CD4-positive, alpha-beta T cell treated with Interleukin-4 for 1 hour (primary cell): Measurements from ENCODE around the gene CAPN14.
"Not testable (repeated sequence)": the region's sequence is repeated elsewhere in the genome, so short reads cannot be mapped to it uniquely, and the experiment has no call there.

Source experiments
- DNase-seq, 2 donors: peaks; one replicate each; pipeline ENCODE4 v3.0.0-alpha.2; 2020 to 2022

CAPN14 gene

GRCh38 chr2:31192851-31193392 lies 24.4 kb downstream of the CAPN14 start:
- no peak for DNase-seq

- no peak for DNase-seq
Observed at GRCh38 chr2:31192396-31192795, 24.9 kb downstream of the CAPN14 start.

- no peak for DNase-seq
Observed at GRCh38 chr2:31191931-31192330, 25.4 kb downstream of the CAPN14 start.

GRCh38 chr2:31190188-31190587 lies 27.1 kb downstream of the CAPN14 start:
- DNase-seq: no peak

- no peak for DNase-seq
Observed at GRCh38 chr2:31189141-31189540, 28.2 kb downstream of the CAPN14 start.

- no peak for DNase-seq
Observed at GRCh38 chr2:31188131-31188530, 29.2 kb downstream of the CAPN14 start.

GRCh38 chr2:31187166-31187565 lies 30.1 kb downstream of the CAPN14 start:
- DNase-seq: no peak

GRCh38 chr2:31183973-31184372 lies 33.3 kb downstream of the CAPN14 start:
- not testable (repeated sequence) for DNase-seq

- no peak for DNase-seq
Observed at GRCh38 chr2:31176742-31177141, 40.6 kb downstream of the CAPN14 start.

- no peak for DNase-seq
Observed at GRCh38 chr2:31171142-31171541, 46.2 kb downstream of the CAPN14 start.

- DNase-seq: peak; percentile 44 to 54
Observed at GRCh38 chr2:31170071-31170698, 47.1 kb downstream of the CAPN14 start.

GRCh38 chr2:31168291-31168690 lies 49.0 kb downstream of the CAPN14 start:
- no peak for DNase-seq

- DNase-seq: no peak
Observed at GRCh38 chr2:31166925-31167324, 50.4 kb downstream of the CAPN14 start.

GRCh38 chr2:31163011-31163539 lies 54.2 kb downstream of the CAPN14 start:
- no peak for DNase-seq

- no peak for DNase-seq
Observed at GRCh38 chr2:31161637-31162036, 55.7 kb downstream of the CAPN14 start.

GRCh38 chr2:31151501-31151900 lies 65.8 kb downstream of the CAPN14 start:
- DNase-seq: no peak

GRCh38 chr2:31150120-31150670 lies 67.1 kb downstream of the CAPN14 start:
- DNase-seq: no peak

GRCh38 chr2:31148514-31148913 lies 68.8 kb downstream of the CAPN14 start:
- DNase-seq: no peak

- DNase-seq: no peak
Observed at GRCh38 chr2:31147645-31148044, 69.7 kb downstream of the CAPN14 start.

GRCh38 chr2:31142110-31142509 lies 75.2 kb downstream of the CAPN14 start:
- no peak for DNase-seq

GRCh38 chr2:31141443-31142085 lies 75.8 kb downstream of the CAPN14 start:
- DNase-seq: no peak

GRCh38 chr2:31140151-31140550 lies 77.2 kb downstream of the CAPN14 start:
- no peak for DNase-seq

GRCh38 chr2:31139671-31140070 lies 77.6 kb downstream of the CAPN14 start:
- no peak for DNase-seq
